Skeletal muscle satellite cell (primary cell): ENCODE results near the gene GRK5.

Source experiments
- H3K27me3 ChIP-seq: 2 replicates; pipeline ENCODE4 v1.7.0; 2013; ENCODE audit warnings: low read length; ENCODE audit not compliant: control insufficient read depth, insufficient read depth
- H3K36me3 ChIP-seq: 2 replicates; pipeline ENCODE4 v1.7.0; 2013; ENCODE audit warnings: mild to moderate bottlenecking, control low read depth, low read length; ENCODE audit not compliant: insufficient read depth
- H3K4me1 ChIP-seq: 2 replicates; pipeline ENCODE4 v1.7.0; 2013; ENCODE audit warnings: low read length; ENCODE audit not compliant: control insufficient read depth, insufficient read depth
- H3K4me2 ChIP-seq: 2 replicates; pipeline ENCODE4 v1.7.0; 2013; ENCODE audit warnings: mild to moderate bottlenecking, low read length
- H3K4me3 ChIP-seq: 2 replicates; pipeline ENCODE4 v1.7.0; 2013; ENCODE audit warnings: low read length
- H3K9ac ChIP-seq: 2 replicates; pipeline ENCODE4 v1.7.0; 2013; ENCODE audit warnings: mild to moderate bottlenecking, low read depth, low read length, moderate library complexity
- H3K9me3 ChIP-seq: replicated peaks from 2 replicates; pipeline ENCODE4 v1.7.0; 2013; ENCODE audit warnings: mild to moderate bottlenecking, control low read depth, low read length

Gene GRK5

GRCh38 chr10:119343011-119343601 is 135.7 kb downstream of the GRK5 start:
- Histone ChIP-seq H3K36me3 (no peaks in the 10 kb centered on the region), H3K4me1 (peaks cover 11% of the 10 kb centered on the region), H3K9ac (no peak overlapping the region), H3K9me3 (no peaks in the 10 kb centered on the region), H3K4me2 (no peak overlapping the region), H3K27me3 (peaks cover 20% of the 10 kb centered on the region), H3K4me3 (no peak overlapping the region)

GRCh38 chr10:119344381-119344780 is 137.0 kb downstream of the GRK5 start:
- no peaks in the 10 kb centered on the region for H3K9me3 ChIP-seq
- peaks cover 11% of the 10 kb centered on the region for H3K4me1 ChIP-seq
- H3K4me2 ChIP-seq: no peak overlapping the region
- no peaks in the 10 kb centered on the region for H3K36me3 ChIP-seq
- H3K27me3 ChIP-seq: peaks cover 20% of the 10 kb centered on the region
- no peak overlapping the region for H3K4me3 ChIP-seq
- no peak overlapping the region for H3K9ac ChIP-seq

- Histone ChIP-seq H3K4me1 (peaks cover 9% of the 10 kb centered on the region), H3K4me2 (no peak overlapping the region), H3K9me3 (no peaks in the 10 kb centered on the region), H3K9ac (no peak overlapping the region), H3K27me3 (peaks cover 14% of the 10 kb centered on the region), H3K36me3 (no peaks in the 10 kb centered on the region), H3K4me3 (no peak overlapping the region)
Observed at GRCh38 chr10:119346095-119346832, 138.9 kb downstream of the GRK5 start.

- Histone ChIP-seq H3K36me3 (no peaks in the 10 kb centered on the region), H3K27me3 (peaks cover 10% of the 10 kb centered on the region), H3K4me3 (no peak overlapping the region), H3K9me3 (no peaks in the 10 kb centered on the region), H3K4me1 (no peaks in the 10 kb centered on the region), H3K9ac (no peak overlapping the region), H3K4me2 (no peak overlapping the region)
Observed at GRCh38 chr10:119347181-119347974, 140.0 kb downstream of the GRK5 start.

- H3K27me3 ChIP-seq: peaks cover 4% of the 10 kb centered on the region
- no peaks in the 10 kb centered on the region for H3K4me1 ChIP-seq
- no peaks in the 10 kb centered on the region for H3K9me3 ChIP-seq
- H3K4me3 ChIP-seq: no peak overlapping the region
- no peak overlapping the region for H3K9ac ChIP-seq
- H3K36me3 ChIP-seq: no peaks in the 10 kb centered on the region
- H3K4me2 ChIP-seq: no peak overlapping the region
Observed at GRCh38 chr10:119348106-119348505, 140.7 kb downstream of the GRK5 start.

- no peak overlapping the region for H3K9ac ChIP-seq
Observed at GRCh38 chr10:119348516-119349240, 141.3 kb downstream of the GRK5 start.

GRCh38 chr10:119349341-119349740 is 142.0 kb downstream of the GRK5 start:
- Histone ChIP-seq H3K4me3 (no peak overlapping the region), H3K27me3 (peaks cover 4% of the 10 kb centered on the region), H3K9me3 (no peaks in the 10 kb centered on the region), H3K36me3 (no peaks in the 10 kb centered on the region), H3K9ac (no peak overlapping the region), H3K4me1 (no peaks in the 10 kb centered on the region), H3K4me2 (no peak overlapping the region)

More at GRCh38 chr10:119348516-119349240, 141.3 kb downstream of the GRK5 start:
- peaks cover 4% of the 10 kb centered on the region for H3K27me3 ChIP-seq
- H3K9me3 ChIP-seq: no peaks in the 10 kb centered on the region
- H3K4me1 ChIP-seq: no peaks in the 10 kb centered on the region
- no peak overlapping the region for H3K4me3 ChIP-seq
- H3K36me3 ChIP-seq: no peaks in the 10 kb centered on the region
- H3K4me2 ChIP-seq: no peak overlapping the region

GRCh38 chr10:119349937-119350501 is 142.6 kb downstream of the GRK5 start:
- Histone ChIP-seq H3K36me3 (no peaks in the 10 kb centered on the region), H3K4me3 (no peak overlapping the region), H3K9me3 (no peaks in the 10 kb centered on the region), H3K9ac (no peak overlapping the region), H3K4me2 (no peak overlapping the region), H3K4me1 (no peaks in the 10 kb centered on the region), H3K27me3 (peaks cover 4% of the 10 kb centered on the region)

GRCh38 chr10:119350502-119351097 is 143.2 kb downstream of the GRK5 start:
- Histone ChIP-seq H3K4me2 (no peak overlapping the region), H3K9ac (no peak overlapping the region), H3K36me3 (no peaks in the 10 kb centered on the region), H3K9me3 (peaks cover under 1% of the 10 kb centered on the region), H3K4me1 (no peaks in the 10 kb centered on the region), H3K4me3 (no peak overlapping the region), H3K27me3 (no peaks in the 10 kb centered on the region)

GRCh38 chr10:119351189-119351588 is 143.8 kb downstream of the GRK5 start:
- H3K27me3 ChIP-seq: no peaks in the 10 kb centered on the region
- no peaks in the 10 kb centered on the region for H3K4me1 ChIP-seq
- H3K4me3 ChIP-seq: no peak overlapping the region

More at GRCh38 chr10:119351189-119351588, 143.8 kb downstream of the GRK5 start:
- peaks cover 6% of the 10 kb centered on the region for H3K9me3 ChIP-seq
- no peaks in the 10 kb centered on the region for H3K36me3 ChIP-seq
- no peak overlapping the region for H3K9ac ChIP-seq
- H3K4me2 ChIP-seq: no peak overlapping the region
